ENCODE measurements around the gene RAB20.

The RAB20 gene

GRCh38 chr13:110528371-110528770 lies 33.2 kb downstream of the RAB20 start:
- no peak for DNase-seq

GRCh38 chr13:110525328-110526319 lies 35.9 kb downstream of the RAB20 start:
- DNase-seq = no peak

- no peak for DNase-seq
Observed at GRCh38 chr13:110524541-110525257, 36.8 kb downstream of the RAB20 start.

GRCh38 chr13:110523838-110524540 lies 37.5 kb downstream of the RAB20 start:
- DNase-seq = no peak

GRCh38 chr13:110523180-110523579 lies 38.3 kb downstream of the RAB20 start:
- no peak for DNase-seq

- DNase-seq = no peak
Observed at GRCh38 chr13:110522721-110523120, 38.8 kb downstream of the RAB20 start.

- no peak for DNase-seq
Observed at GRCh38 chr13:110521946-110522345, 39.6 kb downstream of the RAB20 start.

- DNase-seq = no peak
Observed at GRCh38 chr13:110521296-110521680, 40.2 kb downstream of the RAB20 start.

GRCh38 chr13:110520431-110521295 lies 40.9 kb downstream of the RAB20 start:
- DNase-seq = no peak

- DNase-seq = no peak
Observed at GRCh38 chr13:110519506-110519905, 42.0 kb downstream of the RAB20 start.

GRCh38 chr13:110519046-110519445 lies 42.5 kb downstream of the RAB20 start:
- no peak for DNase-seq

- DNase-seq = no peak
Observed at GRCh38 chr13:110518571-110518970, 43.0 kb downstream of the RAB20 start.

- DNase-seq = no peak
Observed at GRCh38 chr13:110518226-110518525, 43.3 kb downstream of the RAB20 start.

- no peak for DNase-seq
Observed at GRCh38 chr13:110517505-110518225, 43.9 kb downstream of the RAB20 start.

GRCh38 chr13:110516500-110516899 lies 45.0 kb downstream of the RAB20 start:
- no peak for DNase-seq

- DNase-seq = no peak
Observed at GRCh38 chr13:110512198-110512740, 49.3 kb downstream of the RAB20 start.

- no peak for DNase-seq
Observed at GRCh38 chr13:110511509-110512181, 49.9 kb downstream of the RAB20 start.

- DNase-seq = no peak
Observed at GRCh38 chr13:110509971-110510786, 51.3 kb downstream of the RAB20 start.

GRCh38 chr13:110509478-110509926 lies 52.0 kb downstream of the RAB20 start:
- DNase-seq = no peak

All from T1000 (cell line).